HepG2 (cell line): ENCODE results near the gene RASIP1. TPM values are rescaled to one million over a fixed set of nuclear protein-coding genes. Genes with fewer than 3 reads are reported as not detected.

Experiments
- ATAC-seq: fragments of 200-7000 bp; cut with Tn5 transposase; 3 replicates; pipeline ENCODE4 v1.9.1; 2020; ENCODE audit warnings: mild to moderate bottlenecking, moderate library complexity
- BruUV-seq: library from RNA; stranded (reverse); fragments of 400-500 nt; replicated peaks from 2 replicates; lab custom pipeline; 2021; lab: Mats Ljungman, UMichigan
- CTCF ChIA-PET: fragments of 300-600 bp; formaldehyde crosslinking; extraction: SDS; loops from one replicate; lab custom pipeline; 2021; ENCODE audit warnings: low total read pairs, inconsistent platforms, low intra/inter-chr PET ratio; lab: Yijun Ruan, JAX
- POLR2A ChIA-PET: fragments of 350-600 bp; sonication (Branson Sonifier 250); formaldehyde crosslinking; loops from one replicate; lab custom pipeline; 2020; ENCODE audit warnings: antibody characterized with exemption, inconsistent platforms; lab: Yijun Ruan, JAX
- DNase-seq: peaks from one replicate; pipeline ENCODE4 v3.0.0-alpha.2; 2015; ENCODE audit warnings: low spot score
- FAIRE-seq: peaks from 3 replicates; lab custom pipeline; 2011; peaks lifted over from hg19 to GRCh38; lab: Jason Lieb, UNC
- H2AFZ ChIP-seq: one replicate; pipeline ENCODE4 v1.6.1; 2011; ENCODE audit warnings: low read length, inconsistent platforms
- H3K27ac ChIP-seq: fragments of 300-600 bp; 3 replicates; pipeline ENCODE4 v1.8.0; 2011; ENCODE audit warnings: mixed run types, mild to moderate bottlenecking, mixed read lengths, low read length, inconsistent platforms; ENCODE audit not compliant: insufficient read depth; ENCODE audit errors: extremely low read length
- H3K27me3 ChIP-seq, 2 experiments: fragments of 200-600 bp in 1 of 2; 2 replicates in 1 of 2; 3 replicates in 1 of 2; pipeline versions ENCODE4 v1.6.0 to v1.8.0; 2011; ENCODE audit warnings: low read length in 2 of 2, mild to moderate bottlenecking in 2 of 2, moderate library complexity in 2 of 2, inconsistent platforms in 1 of 2; ENCODE audit not compliant: insufficient read depth in 2 of 2, control insufficient read depth in 1 of 2
- H3K36me3 ChIP-seq, 2 experiments: fragments of 200-600 bp in 1 of 2; replicated peaks in 1 of 2; 2 replicates in 1 of 2; 3 replicates in 1 of 2; pipeline versions ENCODE4 v1.5.1 to v1.8.0; 2011; ENCODE audit warnings: low read length in 2 of 2, inconsistent platforms in 1 of 2; ENCODE audit not compliant: insufficient read depth in 2 of 2, control insufficient read depth in 1 of 2
- H3K4me1 ChIP-seq: 2 replicates; pipeline ENCODE4 v1.5.1; 2012; ENCODE audit warnings: low read length, inconsistent platforms; ENCODE audit not compliant: insufficient read depth
- H3K4me2 ChIP-seq: 2 replicates; pipeline ENCODE4 v1.6.0; 2011; ENCODE audit warnings: low read depth, low read length, inconsistent platforms
- H3K4me3 ChIP-seq, 3 experiments: fragments of 200-600 bp in 1 of 3; sonication (generic), shearing (Covaris generic) in 1 of 3; replicated peaks in 1 of 3; 2 replicates each; pipeline ENCODE4 v1.5.1; 2011 to 2016; ENCODE audit warnings: low read length in 3 of 3, inconsistent platforms in 2 of 3, low read depth in 2 of 3, mild to moderate bottlenecking in 2 of 3, control low read depth in 1 of 3, mixed read lengths in 1 of 3; ENCODE audit not compliant: insufficient read depth in 1 of 3
- H3K79me2 ChIP-seq: one replicate; pipeline ENCODE4 v1.6.1; 2011; ENCODE audit warnings: low read length, inconsistent platforms; ENCODE audit not compliant: insufficient read depth
- H3K9ac ChIP-seq: 2 replicates; pipeline ENCODE4 v1.6.0; 2011; ENCODE audit warnings: mild to moderate bottlenecking, low read depth, low read length, inconsistent platforms; ENCODE audit not compliant: insufficient read depth
- H3K9me3 ChIP-seq: 2 replicates; pipeline ENCODE4 v1.5.1; 2012; ENCODE audit warnings: mild to moderate bottlenecking, low read length
- H4K20me1 ChIP-seq: 2 replicates; pipeline ENCODE4 v1.6.0; 2011; ENCODE audit warnings: inconsistent platforms, mild to moderate bottlenecking, low read length, moderate library complexity; ENCODE audit not compliant: insufficient read depth
- CCAR2 ChIP-seq: fragments of 200-400 bp; formaldehyde crosslinking; optimal IDR thresholded peaks from 2 replicates; pipeline ENCODE3; 2018; ENCODE audit warnings: low read depth, mild to moderate bottlenecking, low read length, moderate library complexity
- DNMT1 ChIP-seq: sonication (generic); formaldehyde crosslinking; IDR thresholded peaks from 2 replicates; pipeline ENCODE4 v1.5.1; 2020; ENCODE audit warnings: mild to moderate bottlenecking, missing genetic modification reagents
- HOXA5 ChIP-seq: sonication (generic); formaldehyde crosslinking; IDR thresholded peaks from 2 replicates; pipeline ENCODE4 v1.4.0; 2020; ENCODE audit warnings: missing genetic modification reagents
- SALL2 ChIP-seq: sonication (generic); formaldehyde crosslinking; IDR thresholded peaks from 2 replicates; pipeline ENCODE4 v1.8.1; 2023; ENCODE audit warnings: mild to moderate bottlenecking, missing genetic modification reagents, inconsistent platforms
- SNAPC4 ChIP-seq: sonication (generic); formaldehyde crosslinking; IDR thresholded peaks from 2 replicates; pipeline ENCODE4 v1.4.0; 2020; ENCODE audit warnings: mild to moderate bottlenecking, missing genetic modification reagents
- ZNF18 ChIP-seq: sonication (generic); formaldehyde crosslinking; IDR thresholded peaks from 2 replicates; pipeline ENCODE4 v1.8.0; 2022; ENCODE audit warnings: mild to moderate bottlenecking, missing genetic modification reagents; ENCODE audit not compliant: insufficient replicate concordance
- ZNF563 ChIP-seq: sonication (generic); formaldehyde crosslinking; IDR thresholded peaks from 2 replicates; pipeline ENCODE4 v1.8.0; 2022; ENCODE audit warnings: mild to moderate bottlenecking, moderate library complexity, missing genetic modification reagents
- ZNF749 ChIP-seq: sonication (generic); formaldehyde crosslinking; IDR thresholded peaks from 2 replicates; pipeline ENCODE4 v1.8.0; 2022; ENCODE audit warnings: mild to moderate bottlenecking, missing genetic modification reagents, moderate library complexity, borderline replicate concordance
- WGBS: methylation state at CpG from one replicate; pipeline ENCODE4 v1.1.6; 2017; ENCODE audit warnings: low lambda C conversion rate; 5-methylcytosine and 5-hydroxymethylcytosine counted together
- in situ Hi-C: cut with HindIII; loops from 2 replicates; pipeline ENCODE4 v1.10.0; 2017; ENCODE audit warnings: low pct_unique_long_range_greater_than_20kb; ENCODE audit not compliant: extremely low pct_ligation_motif_present
- intact Hi-C: fragments of 100-400 bp; cut with micrococcal nuclease; formaldehyde crosslinking; loops from one replicate; pipeline ENCODE4 v1.10.0; 2022; ENCODE audit not compliant: unreplicated experiment
- polyA plus RNA-seq, 8 experiments: library from polyadenylated mRNA; depleted of rRNA in 3 of 8; stranded (reverse) in 7 of 8; unstranded in 1 of 8; fragments of >200 nt; fragmentation: Illumina TruSeq in 4 of 8; extraction: Trizol in 4 of 8; gene quantifications; 2 replicates each; pipeline versions ENCODE4 v1.2.1 to v1.2.3, GENCODE V29; 2011 to 2016; ENCODE audit warnings: low read depth in 4 of 8, missing spikeins in 1 of 8, mixed read lengths in 1 of 8; ENCODE audit not compliant: insufficient read depth in 1 of 8
- total RNA-seq, 5 experiments: library from RNA; depleted of rRNA; stranded (reverse); fragments of >200 nt; fragmentation: Illumina TruSeq; extraction: Trizol; gene quantifications; 2 replicates each; pipeline ENCODE4 v1.2.3, GENCODE V29; 2016; ENCODE audit warnings: low read depth in 1 of 5
- TF ChIP-seq, protein P1 (sequence below): sonication (generic); formaldehyde crosslinking; IDR thresholded peaks from 2 replicates; pipeline ENCODE4 v1.5.0; 2020; ENCODE audit warnings: mild to moderate bottlenecking, missing genetic modification reagents, moderate library complexity
- TF ChIP-seq, protein P2 (sequence below): sonication (generic); formaldehyde crosslinking; IDR thresholded peaks from 2 replicates; pipeline ENCODE4 v1.4.0; 2020; ENCODE audit warnings: mild to moderate bottlenecking, missing genetic modification reagents, borderline replicate concordance

Gene RASIP1
- total and polyA plus RNA-seq, 2 of the 13 experiments (the other 11 are each of a cell fraction or from before 2014, with no cell fraction given): 0.44 to 0.58 TPM

- CTCF ChIA-PET: interaction anchor here (0.9 to 2.0 kb wide), 3 partner anchors 29 to 113 kb away, joined by 4 to 18 read pairs (median 7); partner anchors contain the start of gene CA11
- TF ChIP-seq ZNF563 (CRISPR knock-in tag) (no peak), SNAPC4 (CRISPR knock-in tag) (no peak), ZNF18 (CRISPR knock-in tag) (no peak), ZNF749 (CRISPR knock-in tag) (peak; percentile 26; the same call in 1 of the 2 replicates), CCAR2 (no peak), SALL2 (CRISPR knock-in tag) (peak; percentile 42; the same call in 1 of the 2 replicates), DNMT1 (no peak), HOXA5 (CRISPR knock-in tag) (0 out of 2 replicates have a peak, but pooled peaks have one; percentile 32)
- TF ChIP-seq, protein P1, sequence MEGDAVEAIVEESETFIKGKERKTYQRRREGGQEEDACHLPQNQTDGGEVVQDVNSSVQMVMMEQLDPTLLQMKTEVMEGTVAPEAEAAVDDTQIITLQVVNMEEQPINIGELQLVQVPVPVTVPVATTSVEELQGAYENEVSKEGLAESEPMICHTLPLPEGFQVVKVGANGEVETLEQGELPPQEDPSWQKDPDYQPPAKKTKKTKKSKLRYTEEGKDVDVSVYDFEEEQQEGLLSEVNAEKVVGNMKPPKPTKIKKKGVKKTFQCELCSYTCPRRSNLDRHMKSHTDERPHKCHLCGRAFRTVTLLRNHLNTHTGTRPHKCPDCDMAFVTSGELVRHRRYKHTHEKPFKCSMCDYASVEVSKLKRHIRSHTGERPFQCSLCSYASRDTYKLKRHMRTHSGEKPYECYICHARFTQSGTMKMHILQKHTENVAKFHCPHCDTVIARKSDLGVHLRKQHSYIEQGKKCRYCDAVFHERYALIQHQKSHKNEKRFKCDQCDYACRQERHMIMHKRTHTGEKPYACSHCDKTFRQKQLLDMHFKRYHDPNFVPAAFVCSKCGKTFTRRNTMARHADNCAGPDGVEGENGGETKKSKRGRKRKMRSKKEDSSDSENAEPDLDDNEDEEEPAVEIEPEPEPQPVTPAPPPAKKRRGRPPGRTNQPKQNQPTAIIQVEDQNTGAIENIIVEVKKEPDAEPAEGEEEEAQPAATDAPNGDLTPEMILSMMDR (CRISPR knock-in tag): peak; percentile 94
- TF ChIP-seq, protein P2, sequence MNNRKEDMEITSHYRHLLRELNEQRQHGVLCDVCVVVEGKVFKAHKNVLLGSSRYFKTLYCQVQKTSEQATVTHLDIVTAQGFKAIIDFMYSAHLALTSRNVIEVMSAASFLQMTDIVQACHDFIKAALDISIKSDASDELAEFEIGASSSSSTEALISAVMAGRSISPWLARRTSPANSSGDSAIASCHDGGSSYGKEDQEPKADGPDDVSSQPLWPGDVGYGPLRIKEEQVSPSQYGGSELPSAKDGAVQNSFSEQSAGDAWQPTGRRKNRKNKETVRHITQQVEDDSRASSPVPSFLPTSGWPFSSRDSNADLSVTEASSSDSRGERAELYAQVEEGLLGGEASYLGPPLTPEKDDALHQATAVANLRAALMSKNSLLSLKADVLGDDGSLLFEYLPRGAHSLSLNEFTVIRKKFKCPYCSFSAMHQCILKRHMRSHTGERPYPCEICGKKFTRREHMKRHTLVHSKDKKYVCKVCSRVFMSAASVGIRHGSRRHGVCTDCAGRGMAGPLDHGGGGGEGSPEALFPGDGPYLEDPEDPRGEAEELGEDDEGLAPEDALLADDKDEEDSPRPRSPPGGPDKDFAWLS: no peak
Measured at GRCh38 chr19:48674921-48675824, 65.2 kb downstream of the RASIP1 start.

More at GRCh38 chr19:48674921-48675824, 65.2 kb downstream of the RASIP1 start:
- intact Hi-C loops: loop anchor here (1.0 to 5.0 kb wide), 3 partner anchors 37 to 109 kb away; no protein-coding TSS in a partner anchor
- FAIRE-seq (peak; percentile 63), ATAC-seq (peak; percentile 75), DNase-seq (peak; percentile 77)
- in situ Hi-C loops: loop anchor here (10.0 kb wide), 2 partner anchors 110 to 160 kb away; partner anchors contain the start of gene HSD17B14
- Histone ChIP-seq H3K4me1 (peaks cover 25% of the 10 kb centered on the region), H3K4me3 (no peak overlapping the region; a peak in 1 of 6 replicates), H3K9ac (no peak overlapping the region), H3K27ac (no peak overlapping the region), H3K4me2 (peak overlapping the region; percentile 60), H3K9me3 (no peaks in the 10 kb centered on the region), H3K36me3 (no peaks in the 10 kb centered on the region), H3K27me3 (peaks cover 4 to 22% of the 10 kb centered on the region in 2 experiments; a peak in 4 of 5 replicates), H3K79me2 (no peaks in the 10 kb centered on the region), H2AFZ (no peak overlapping the region), H4K20me1 (no peaks in the 10 kb centered on the region)
- POLR2A ChIA-PET: interaction anchor here (0.5 to 1.0 kb wide), 4 partner anchors 37 to 94 kb away, joined by 3 to 5 read pairs (median 4); no protein-coding TSS in a partner anchor
- BruUV-seq: no TSS peak
- WGBS: 28% methylated on average over 15 of the region's 28 CpGs
